OCI-LY7 (cell line): ENCODE data around the gene KCNN3. TPM values are rescaled to one million over a fixed set of nuclear protein-coding genes. Genes with fewer than 3 reads are reported as not detected.

Experiments used
- BruUV-seq: library from RNA; stranded (reverse); fragments of 400-500 nt; replicated peaks from 2 replicates; lab custom pipeline; 2021; lab: Mats Ljungman, UMichigan
- CTCF ChIA-PET: fragments of 300-600 bp; sonication (Branson Sonifier 250); formaldehyde crosslinking; loops from one replicate; lab custom pipeline; 2022; ENCODE audit warnings: antibody characterized with exemption; ENCODE audit not compliant: unreplicated experiment; lab: Charles Lee
- POLR2A ChIA-PET: fragments of 300-600 bp; sonication (Branson Sonifier 250); formaldehyde crosslinking; loops from one replicate; lab custom pipeline; 2022; ENCODE audit warnings: antibody characterized with exemption; lab: Charles Lee
- DNase-seq: peaks from one replicate; pipeline ENCODE4 v3.0.0-alpha.2; 2015; ENCODE audit warnings: low spot score
- H2AFZ ChIP-seq: fragments of 200-600 bp; sonication (generic), shearing (Covaris generic); 2 replicates; pipeline ENCODE4 v1.6.1; 2014; ENCODE audit warnings: mild to moderate bottlenecking, antibody characterized with exemption, low read length, moderate library complexity
- H3K27ac ChIP-seq: fragments of 200-600 bp; sonication (generic); 2 replicates; pipeline ENCODE4 v1.5.1; 2014; ENCODE audit warnings: mixed run types, low read depth, mild to moderate bottlenecking, moderate library complexity, low read length, inconsistent platforms; ENCODE audit not compliant: poor library complexity, severe bottlenecking
- H3K36me3 ChIP-seq: fragments of 200-600 bp; sonication (generic); 2 replicates; pipeline ENCODE4 v1.6.1; 2014; ENCODE audit warnings: mild to moderate bottlenecking, antibody characterized with exemption, low read length, moderate library complexity, mixed read lengths; ENCODE audit not compliant: insufficient read depth
- H3K4me1 ChIP-seq: fragments of 200-600 bp; sonication (generic); 2 replicates; pipeline ENCODE4 v1.5.1; 2014; ENCODE audit warnings: mild to moderate bottlenecking, low read length; ENCODE audit not compliant: insufficient read depth, poor library complexity, severe bottlenecking
- H3K4me2 ChIP-seq: fragments of 200-600 bp; sonication (generic); 2 replicates; pipeline ENCODE4 v1.6.1; 2014; ENCODE audit warnings: mild to moderate bottlenecking, low read length
- H3K4me3 ChIP-seq: fragments of 200-600 bp; sonication (generic); 2 replicates; pipeline ENCODE4 v1.5.1; 2014; ENCODE audit warnings: mild to moderate bottlenecking, low read depth, low read length; ENCODE audit not compliant: poor library complexity, severe bottlenecking
- H3K79me2 ChIP-seq: fragments of 200-600 bp; sonication (generic); 2 replicates; pipeline ENCODE4 v1.6.1; 2016; ENCODE audit warnings: low read depth, mild to moderate bottlenecking, low read length, moderate library complexity, mixed read lengths; ENCODE audit not compliant: insufficient read depth
- H3K9me2 ChIP-seq: fragments of 200-600 bp; sonication (generic); 2 replicates; pipeline ENCODE4 v1.6.1; 2016; ENCODE audit warnings: mild to moderate bottlenecking, low read length, mixed read lengths; ENCODE audit not compliant: insufficient read depth
- H3K9me3 ChIP-seq: fragments of 200-600 bp; sonication (generic); 2 replicates; pipeline ENCODE4 v1.6.1; 2014; ENCODE audit warnings: mild to moderate bottlenecking, mixed run types, low read length, mixed read lengths
- H4K20me1 ChIP-seq: fragments of 200-600 bp; sonication (generic); 2 replicates; pipeline ENCODE4 v1.6.1; 2014; ENCODE audit warnings: mild to moderate bottlenecking, antibody characterized with exemption, low read length, moderate library complexity, mixed read lengths; ENCODE audit not compliant: insufficient read depth
- EZH2phosphoT487 ChIP-seq: fragments of 200-600 bp; sonication (generic); IDR thresholded peaks from 2 replicates; pipeline ENCODE4 v1.6.1; 2018; ENCODE audit warnings: low read depth, borderline replicate concordance, mild to moderate bottlenecking, mixed run types, antibody characterized with exemption, low read length, moderate library complexity, mixed read lengths
- intact Hi-C: fragments of 100-400 bp; cut with micrococcal nuclease; formaldehyde crosslinking; loops from one replicate; pipeline ENCODE4 v1.10.0; 2022; ENCODE audit not compliant: unreplicated experiment
- total RNA-seq, 2 experiments: library from RNA; depleted of rRNA in 1 of 2; stranded (reverse); fragments of >200 nt in 1 of 2; shearing (Covaris generic) in 1 of 2; gene quantifications; 2 replicates each; pipeline ENCODE4 v1.2.3, GENCODE V29; 2014 to 2022
- TF ChIP-seq, protein P1 (sequence below): fragments of 200-600 bp; sonication (generic); conservative IDR thresholded peaks from 2 replicates; pipeline ENCODE4 v1.5.1; 2014; ENCODE audit warnings: mild to moderate bottlenecking, antibody characterized with exemption, low read length, moderate library complexity, mixed read lengths

The KCNN3 gene
- total RNA-seq, 2 experiments from 2014 or later = 14.8 to 50.8 TPM

DNA sequence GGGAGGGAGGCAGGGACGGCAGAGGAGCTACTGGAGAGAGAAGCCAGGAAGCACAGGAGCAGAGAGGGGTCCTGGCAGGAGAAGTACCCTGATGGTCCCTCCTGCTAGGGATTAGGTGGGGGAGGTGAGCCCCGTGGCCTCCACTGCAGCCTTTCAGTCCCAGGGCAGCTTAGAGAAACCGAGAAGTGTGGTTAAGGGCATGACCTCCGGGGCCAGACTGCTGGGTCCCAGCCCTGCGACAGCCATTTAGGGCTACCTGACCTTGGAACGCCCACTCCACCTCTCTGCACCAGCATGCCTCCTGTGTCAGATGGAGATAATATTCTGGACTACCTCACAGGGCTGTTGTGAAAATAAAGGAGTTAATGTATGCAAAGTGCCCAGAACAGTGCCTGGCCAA, 47.4 kb downstream of the KCNN3 start:
- CTCF ChIA-PET = no interaction called here
- no peak overlapping the region for H3K27ac ChIP-seq
- no TSS peak for BruUV-seq
- no peak overlapping the region for H3K4me2 ChIP-seq
- POLR2A ChIA-PET = interaction anchor here (0.6 kb wide), 1 partner anchor 9 kb away, joined by 3 read pairs; no protein-coding TSS in a partner anchor
- TF ChIP-seq EZH2phosphoT487 = no peak
- TF ChIP-seq, protein P1, sequence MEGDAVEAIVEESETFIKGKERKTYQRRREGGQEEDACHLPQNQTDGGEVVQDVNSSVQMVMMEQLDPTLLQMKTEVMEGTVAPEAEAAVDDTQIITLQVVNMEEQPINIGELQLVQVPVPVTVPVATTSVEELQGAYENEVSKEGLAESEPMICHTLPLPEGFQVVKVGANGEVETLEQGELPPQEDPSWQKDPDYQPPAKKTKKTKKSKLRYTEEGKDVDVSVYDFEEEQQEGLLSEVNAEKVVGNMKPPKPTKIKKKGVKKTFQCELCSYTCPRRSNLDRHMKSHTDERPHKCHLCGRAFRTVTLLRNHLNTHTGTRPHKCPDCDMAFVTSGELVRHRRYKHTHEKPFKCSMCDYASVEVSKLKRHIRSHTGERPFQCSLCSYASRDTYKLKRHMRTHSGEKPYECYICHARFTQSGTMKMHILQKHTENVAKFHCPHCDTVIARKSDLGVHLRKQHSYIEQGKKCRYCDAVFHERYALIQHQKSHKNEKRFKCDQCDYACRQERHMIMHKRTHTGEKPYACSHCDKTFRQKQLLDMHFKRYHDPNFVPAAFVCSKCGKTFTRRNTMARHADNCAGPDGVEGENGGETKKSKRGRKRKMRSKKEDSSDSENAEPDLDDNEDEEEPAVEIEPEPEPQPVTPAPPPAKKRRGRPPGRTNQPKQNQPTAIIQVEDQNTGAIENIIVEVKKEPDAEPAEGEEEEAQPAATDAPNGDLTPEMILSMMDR = no peak
- no peaks in the 10 kb centered on the region for H3K9me3 ChIP-seq
- H3K36me3 ChIP-seq = peaks cover 43% of the 10 kb centered on the region
- no peaks in the 10 kb centered on the region for H3K9me2 ChIP-seq
- H4K20me1 ChIP-seq = 0 out of 2 replicates have a peak, but pooled peaks cover 4% of the 10 kb centered on the region
- H2AFZ ChIP-seq = no peak overlapping the region
- peaks cover 13% of the 10 kb centered on the region for H3K4me1 ChIP-seq
- intact Hi-C loops = no loop called here
- no peaks in the 10 kb centered on the region for H3K79me2 ChIP-seq
- DNase-seq = no peak
- no peak overlapping the region for H3K4me3 ChIP-seq

DNA sequence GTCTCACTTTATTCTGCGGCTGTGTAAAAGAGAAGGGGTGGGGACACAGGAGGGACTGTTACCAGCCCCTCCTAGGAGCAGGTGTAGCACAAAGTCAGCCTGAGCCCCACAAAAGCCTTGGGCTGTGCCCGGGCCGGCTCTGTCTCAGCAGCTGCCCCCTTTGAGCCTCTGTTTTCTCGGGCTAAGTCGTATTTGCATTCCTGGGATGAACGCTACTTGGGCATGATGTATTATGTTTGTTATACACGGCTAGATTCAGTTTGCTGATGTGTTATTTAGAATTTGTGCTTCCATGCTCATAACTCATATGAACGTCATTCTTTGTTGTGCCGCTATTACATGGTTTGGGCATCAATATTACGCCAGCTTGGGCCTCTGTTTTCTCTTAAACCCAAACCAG, 47.8 kb downstream of the KCNN3 start:
- Histone ChIP-seq H3K9me2 (no peaks in the 10 kb centered on the region), H3K9me3 (no peaks in the 10 kb centered on the region), H4K20me1 (0 out of 2 replicates have a peak, but pooled peaks cover 4% of the 10 kb centered on the region), H3K4me2 (no peak overlapping the region), H3K4me1 (peaks cover 18% of the 10 kb centered on the region), H3K36me3 (peaks cover 48% of the 10 kb centered on the region), H2AFZ (no peak overlapping the region), H3K4me3 (no peak overlapping the region), H3K27ac (no peak overlapping the region), H3K79me2 (no peaks in the 10 kb centered on the region)
- ChIA-PET CTCF (no interaction called here), POLR2A (no interaction called here)
- TF ChIP-seq, protein P1 = no peak
- no peak for TF ChIP-seq EZH2phosphoT487
- BruUV-seq = no TSS peak
- intact Hi-C loops = no loop called here
- DNase-seq = no peak

GRCh38 chr1:154821083-154821482, 49.0 kb downstream of the KCNN3 start:
- TF ChIP-seq, protein P1 = no peak
- TF ChIP-seq EZH2phosphoT487 = no peak
- no peak for DNase-seq

More at GRCh38 chr1:154821083-154821482, 49.0 kb downstream of the KCNN3 start:
- H3K36me3 ChIP-seq = peaks cover 53% of the 10 kb centered on the region
- H3K4me2 ChIP-seq = no peak overlapping the region
- no peak overlapping the region for H3K27ac ChIP-seq
- no peaks in the 10 kb centered on the region for H3K9me3 ChIP-seq
- POLR2A ChIA-PET = no interaction called here
- intact Hi-C loops = no loop called here
- H2AFZ ChIP-seq = no peak overlapping the region
- no TSS peak for BruUV-seq
- H3K4me1 ChIP-seq = peaks cover 26% of the 10 kb centered on the region
- no peaks in the 10 kb centered on the region for H3K9me2 ChIP-seq
- H4K20me1 ChIP-seq = 0 out of 2 replicates have a peak, but pooled peaks cover 4% of the 10 kb centered on the region
- no peaks in the 10 kb centered on the region for H3K79me2 ChIP-seq
- CTCF ChIA-PET = no interaction called here
- H3K4me3 ChIP-seq = no peak overlapping the region
